GM23248 (cell line): ENCODE results near the gene ST7. TPM values are rescaled to one million over a fixed set of nuclear protein-coding genes. Genes with fewer than 3 reads are reported as not detected.

ENCODE experiments used
- DNase-seq: peaks from one replicate; pipeline ENCODE4 v3.0.0-alpha.2; 2015
- H2AFZ ChIP-seq: fragments of 200-600 bp; sonication (generic); 2 replicates; pipeline ENCODE4 v1.6.1; 2016; ENCODE audit warnings: antibody characterized with exemption
- H3F3A ChIP-seq: fragments of 200-600 bp; sonication (generic); 2 replicates; pipeline ENCODE4 v1.6.1; 2016; ENCODE audit warnings: mild to moderate bottlenecking, antibody characterized with exemption, mixed run types; ENCODE audit not compliant: insufficient read depth
- H3K27ac ChIP-seq: fragments of 200-600 bp; sonication (generic); 2 replicates; pipeline ENCODE4 v1.5.1; 2016; ENCODE audit warnings: mild to moderate bottlenecking
- H3K27me3 ChIP-seq: fragments of 200-600 bp; sonication (generic); replicated peaks from 2 replicates; pipeline ENCODE4 v1.6.1; 2016; ENCODE audit warnings: mild to moderate bottlenecking; ENCODE audit not compliant: insufficient read depth
- H3K36me3 ChIP-seq: fragments of 200-600 bp; sonication (generic); 2 replicates; pipeline ENCODE4 v1.6.1; 2016; ENCODE audit warnings: low read depth, mild to moderate bottlenecking
- H3K4me1 ChIP-seq: fragments of 200-600 bp; sonication (generic); 2 replicates; pipeline ENCODE4 v1.6.1; 2016; ENCODE audit warnings: mild to moderate bottlenecking; ENCODE audit not compliant: insufficient read depth
- H3K4me2 ChIP-seq: fragments of 200-600 bp; sonication (generic); one replicate; pipeline ENCODE4 v1.6.1; 2016; ENCODE audit warnings: mild to moderate bottlenecking; ENCODE audit not compliant: unreplicated experiment
- H3K4me3 ChIP-seq: fragments of 200-600 bp; sonication (generic); 2 replicates; pipeline ENCODE4 v1.5.1; 2016; ENCODE audit warnings: mild to moderate bottlenecking
- H3K79me2 ChIP-seq: fragments of 200-600 bp; sonication (generic); 2 replicates; pipeline ENCODE4 v1.6.1; 2016; ENCODE audit warnings: mild to moderate bottlenecking; ENCODE audit not compliant: insufficient read depth
- H3K9ac ChIP-seq: fragments of 200-600 bp; sonication (generic); 2 replicates; pipeline ENCODE4 v1.6.1; 2016; ENCODE audit warnings: mild to moderate bottlenecking
- H3K9me2 ChIP-seq: fragments of 200-600 bp; sonication (generic); 2 replicates; pipeline ENCODE4 v1.6.1; 2016; ENCODE audit warnings: mixed run types, mild to moderate bottlenecking, moderate library complexity; ENCODE audit not compliant: insufficient read depth
- H3K9me3 ChIP-seq: fragments of 200-600 bp; sonication (generic); one replicate; pipeline ENCODE4 v1.6.1; 2017; ENCODE audit warnings: low read depth
- H4K20me1 ChIP-seq: fragments of 200-600 bp; sonication (generic); 2 replicates; pipeline ENCODE4 v1.6.0; 2016; ENCODE audit not compliant: insufficient read depth
- EZH2 ChIP-seq: fragments of 200-600 bp; sonication (generic); IDR thresholded peaks from 2 replicates; pipeline ENCODE4 v1.6.1; 2018; ENCODE audit warnings: antibody characterized with exemption, mild to moderate bottlenecking; ENCODE audit not compliant: insufficient read depth, poor library complexity, severe bottlenecking
- EZH2phosphoT487 ChIP-seq: fragments of 200-600 bp; sonication (generic); IDR thresholded peaks from 2 replicates; pipeline ENCODE4 v1.6.1; 2018; ENCODE audit warnings: antibody characterized with exemption, moderate library complexity, mild to moderate bottlenecking, low read depth; ENCODE audit not compliant: insufficient read depth
- WGBS, 2 experiments: methylation state at CpG; one replicate each; pipeline ENCODE4 v1.1.6; 2015 to 2017; ENCODE audit warnings: low lambda C conversion rate in 2 of 2, low coverage in 1 of 2; ENCODE audit errors: missing lambda C conversion rate in 2 of 2; 5-methylcytosine and 5-hydroxymethylcytosine counted together
- in situ Hi-C: fragments of 300-500 bp; cut with MboI; formaldehyde crosslinking; loops from 2 replicates; pipeline ENCODE4 v1.15.0; 2020
- polyA plus RNA-seq: library from polyadenylated mRNA; unstranded; fragments of >200 nt; fragmentation: Nextera tagmentation; extraction: Ambion mirVana; gene quantifications from 2 replicates; pipeline ENCODE4 v1.2.1, GENCODE V29; 2016
- total RNA-seq: library from RNA; depleted of rRNA; stranded (reverse); fragments of >200 nt; shearing (Covaris generic); gene quantifications from 2 replicates; pipeline ENCODE4 v1.2.3, GENCODE V29; 2014

ST7 gene
- total and polyA plus RNA-seq, 2 experiments from 2014 or later: 17.8 to 21.9 TPM

DNA sequence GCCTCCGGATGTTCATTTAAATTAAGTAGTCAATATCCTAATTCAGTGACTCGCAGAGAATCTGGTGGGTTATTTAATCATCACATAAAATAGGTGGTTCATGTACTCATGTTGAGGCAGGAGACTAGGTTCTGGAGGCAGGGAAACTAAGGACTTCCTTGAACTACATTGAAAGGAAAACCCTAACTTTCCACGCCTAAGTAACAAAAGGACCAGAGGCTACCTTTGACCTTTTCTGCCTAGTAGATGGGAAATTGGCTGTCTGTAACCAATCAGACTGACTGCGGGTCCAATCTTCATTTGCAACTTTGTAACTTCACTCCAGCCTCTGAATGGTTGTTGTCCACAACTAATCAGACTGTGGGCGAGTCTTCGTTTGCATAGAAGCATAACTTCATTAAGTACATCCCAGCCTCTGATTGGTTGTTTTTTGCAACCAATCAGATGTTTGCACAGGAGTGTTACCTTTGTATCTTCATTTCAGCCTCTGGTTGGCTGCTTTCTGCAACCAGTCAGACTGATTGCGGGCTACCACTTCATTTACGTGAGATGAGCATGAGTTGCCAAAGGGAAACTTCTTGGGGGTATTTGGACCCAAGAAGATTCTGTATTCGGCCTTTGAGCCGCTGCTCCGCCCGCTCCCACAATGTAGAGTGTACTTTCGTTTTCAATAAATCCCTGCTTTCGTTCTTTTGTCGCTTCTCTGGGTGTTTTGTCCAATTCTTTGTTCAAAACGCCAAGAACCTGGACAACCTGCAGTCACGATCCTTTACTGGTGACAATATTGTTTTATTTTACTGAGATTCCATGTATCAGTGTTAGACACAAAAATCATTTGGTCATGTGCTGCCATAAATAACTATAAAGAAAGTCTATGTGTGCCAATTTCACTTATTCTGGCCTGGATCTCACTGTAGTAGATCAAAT lies 1.7 kb upstream of the ST7 start:
- no peaks in the 10 kb centered on the region for H3K36me3 ChIP-seq
- H2AFZ ChIP-seq: no peak overlapping the region
- H3K9ac ChIP-seq: no peak overlapping the region
- H3K27me3 ChIP-seq: no peaks in the 10 kb centered on the region
- peaks cover 16% of the 10 kb centered on the region for H3F3A ChIP-seq
- DNase-seq: no peak
- H3K27ac ChIP-seq: no peak overlapping the region
- no peaks in the 10 kb centered on the region for H4K20me1 ChIP-seq
- in situ Hi-C loops: no loop called here
- H3K4me1 ChIP-seq: peaks cover 22% of the 10 kb centered on the region
- 97 to 98% methylated on average over 17 of the region's 17 CpGs for WGBS, 2 experiments
- no peaks in the 10 kb centered on the region for H3K9me2 ChIP-seq
- no peak overlapping the region for H3K4me2 ChIP-seq
- no peaks in the 10 kb centered on the region for H3K9me3 ChIP-seq
- H3K79me2 ChIP-seq: peaks cover 24% of the 10 kb centered on the region
- TF ChIP-seq EZH2phosphoT487 (no peak), EZH2 (no peak)
- no peak overlapping the region for H3K4me3 ChIP-seq

DNA sequence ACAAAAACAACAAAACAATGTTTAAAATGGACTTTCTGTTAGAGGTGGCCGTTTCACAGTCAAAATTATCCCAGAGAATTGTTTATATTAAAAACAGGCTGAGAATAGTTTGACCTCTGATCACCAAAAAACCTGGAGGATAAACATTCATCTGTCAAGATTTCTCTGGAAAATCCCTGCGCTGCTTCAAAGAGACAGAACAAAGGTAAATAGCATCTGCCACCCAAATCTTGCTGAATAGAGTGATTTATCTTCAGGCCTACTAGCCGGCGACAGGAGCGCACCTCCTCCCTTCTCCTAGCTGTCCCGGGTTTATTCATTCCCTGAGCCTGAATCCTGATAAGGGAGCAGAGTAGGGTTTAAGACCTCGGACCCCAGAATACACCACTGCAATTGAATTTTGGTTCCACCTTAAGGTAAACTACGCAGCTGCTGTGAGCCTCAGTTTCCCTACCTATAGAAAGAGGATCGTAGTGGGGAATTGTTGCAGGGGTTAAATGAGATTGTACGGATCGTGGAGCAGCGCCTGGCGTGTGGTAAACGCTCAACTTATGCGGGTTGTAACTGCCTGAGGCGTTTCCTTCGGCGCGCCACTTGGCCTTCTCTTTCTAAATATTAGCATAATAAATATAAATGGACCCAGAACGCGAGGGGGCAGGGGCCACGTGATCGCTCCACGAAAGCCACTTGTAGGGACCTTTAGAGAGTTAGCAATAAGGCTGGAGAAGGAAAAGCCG lies 498 bp upstream of the ST7 start:
- Histone ChIP-seq H3K4me1 (peaks cover 22% of the 10 kb centered on the region), H4K20me1 (no peaks in the 10 kb centered on the region), H3F3A (peaks cover 16% of the 10 kb centered on the region), H3K9me3 (no peaks in the 10 kb centered on the region), H3K36me3 (no peaks in the 10 kb centered on the region), H3K9ac (peak overlapping the region; percentile 98), H3K79me2 (peaks cover 35% of the 10 kb centered on the region), H2AFZ (peak overlapping the region; percentile 97), H3K9me2 (no peaks in the 10 kb centered on the region), H3K4me2 (peak overlapping the region; percentile 88), H3K4me3 (peak overlapping the region; percentile 85), H3K27ac (peak overlapping the region; percentile 96), H3K27me3 (no peaks in the 10 kb centered on the region)
- DNase-seq: peak; percentile 78
- 4 to 5% methylated on average over 24 to 25 of the region's 25 CpGs for WGBS, 2 experiments
- in situ Hi-C loops: no loop called here
- TF ChIP-seq EZH2: no peak
- TF ChIP-seq EZH2phosphoT487: no peak

DNA sequence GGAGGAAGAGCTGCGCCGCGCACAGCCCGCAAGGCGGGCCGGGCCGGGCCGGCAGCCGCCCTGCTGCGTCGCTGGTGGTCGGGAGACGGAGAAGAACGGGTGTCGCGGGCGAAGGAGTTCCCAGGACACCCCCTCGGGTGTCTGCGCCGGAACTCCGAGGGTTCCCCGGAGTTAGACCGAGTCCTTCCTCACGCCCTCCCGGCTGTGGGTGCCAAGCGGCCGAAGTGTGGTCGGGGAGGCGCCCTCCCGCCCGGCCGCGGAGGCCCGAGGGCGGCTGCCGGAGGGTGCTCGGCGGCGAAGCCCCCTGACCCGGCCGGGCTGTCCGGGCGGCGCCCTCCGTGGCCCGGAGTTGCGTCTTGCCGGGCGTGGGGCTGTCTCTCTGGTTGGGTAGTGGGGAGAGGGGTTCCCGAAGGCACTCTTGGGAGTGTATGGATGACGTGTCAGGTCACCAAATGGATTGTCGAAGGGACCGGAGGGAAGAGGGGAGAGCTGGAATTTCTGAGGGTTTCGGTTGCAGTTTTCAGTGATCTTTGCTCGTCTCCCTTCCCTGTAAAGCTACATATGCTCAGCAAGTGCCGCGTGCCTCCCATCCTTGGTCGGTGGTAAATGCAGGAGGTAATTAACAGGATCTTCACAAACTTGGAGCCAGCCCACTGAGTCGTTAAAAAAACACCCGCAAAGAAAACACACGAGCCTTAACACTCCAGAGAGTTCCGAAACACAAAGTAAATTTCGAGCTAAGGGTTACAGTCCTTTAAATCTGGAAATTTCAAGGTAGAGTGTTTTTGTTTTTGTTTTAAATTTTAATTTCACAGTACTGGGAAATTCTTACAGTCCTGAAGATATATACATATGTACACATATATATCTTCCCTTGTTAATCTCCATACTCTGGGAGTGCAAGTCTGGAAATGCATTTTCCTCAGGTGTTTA lies 871 bp downstream of the ST7 start:
- Histone ChIP-seq H3K4me1 (peaks cover 22% of the 10 kb centered on the region), H3K9me2 (no peaks in the 10 kb centered on the region), H3K79me2 (peaks cover 49% of the 10 kb centered on the region), H2AFZ (peak overlapping the region; percentile 81), H3K4me3 (peak overlapping the region; percentile 85), H3K27ac (peak overlapping the region; percentile 96), H4K20me1 (no peaks in the 10 kb centered on the region), H3K4me2 (peak overlapping the region; percentile 93), H3K9me3 (no peaks in the 10 kb centered on the region), H3K27me3 (no peaks in the 10 kb centered on the region), H3K9ac (peak overlapping the region; percentile 98), H3F3A (peaks cover 16% of the 10 kb centered on the region), H3K36me3 (no peaks in the 10 kb centered on the region)
- 1% methylated on average over 40 to 63 of the region's 63 CpGs for WGBS, 2 experiments
- peak; percentile 90 for DNase-seq
- in situ Hi-C loops: no loop called here
- no peak for TF ChIP-seq EZH2phosphoT487
- no peak for TF ChIP-seq EZH2

- Histone ChIP-seq H3K4me1 (peaks cover 22% of the 10 kb centered on the region), H3K9ac (peak overlapping the region; percentile 98), H3K9me3 (no peaks in the 10 kb centered on the region), H3K79me2 (peaks cover 61% of the 10 kb centered on the region), H3F3A (peaks cover 16% of the 10 kb centered on the region), H2AFZ (no peak overlapping the region), H3K4me3 (peak overlapping the region; percentile 85), H3K36me3 (no peaks in the 10 kb centered on the region), H4K20me1 (no peaks in the 10 kb centered on the region), H3K9me2 (no peaks in the 10 kb centered on the region), H3K27ac (0 out of 2 replicates have a peak overlapping the region, but pooled peaks have one; percentile 96), H3K27me3 (no peaks in the 10 kb centered on the region), H3K4me2 (peak overlapping the region; percentile 93)
- TF ChIP-seq EZH2 (no peak), EZH2phosphoT487 (no peak)
- DNase-seq: no peak
- in situ Hi-C loops: no loop called here
Observed at GRCh38 chr7:116955340-116955739, 2.0 kb downstream of the ST7 start.
